Epidermal melanocyte (primary cell): Measurements from ENCODE around the gene HSBP1L1.
A peak's percentile ranks its signal among the peaks of the same experiment; 100 is the strongest.

Experiments used
- DNase-seq: peaks from one replicate; pipeline ENCODE4 v3.0.0; 2011; ENCODE audit warnings: low spot score; ENCODE audit not compliant: insufficient read length

HSBP1L1 gene

GRCh38 chr18:79964330-79965118 is at the start of gene HSBP1L1:
HSBP1L1 (plus strand) TSS chr18:79964643; CDS start chr18:79964736, 93 bp downstream.
- DNase-seq, result peak; percentile 61

- DNase-seq, result no peak
Observed at GRCh38 chr18:79915161-79916127, 49.0 kb upstream of the HSBP1L1 start.

- no peak for DNase-seq
Observed at GRCh38 chr18:79916128-79916494, 48.3 kb upstream of the HSBP1L1 start.

GRCh38 chr18:79916546-79917168 is 47.8 kb upstream of the HSBP1L1 start:
- DNase-seq, result no peak

GRCh38 chr18:79917169-79917852 is 47.1 kb upstream of the HSBP1L1 start:
- DNase-seq, result no peak

- DNase-seq, result no peak
Observed at GRCh38 chr18:79917853-79918614, 46.4 kb upstream of the HSBP1L1 start.

- DNase-seq, result no peak
Observed at GRCh38 chr18:79918615-79919011, 45.8 kb upstream of the HSBP1L1 start.

GRCh38 chr18:79919089-79919488 is 45.4 kb upstream of the HSBP1L1 start:
- DNase-seq, result no peak

- DNase-seq, result no peak
Observed at GRCh38 chr18:79921984-79922965, 42.2 kb upstream of the HSBP1L1 start.

GRCh38 chr18:79922971-79923411 is 41.5 kb upstream of the HSBP1L1 start:
- no peak for DNase-seq

- no peak for DNase-seq
Observed at GRCh38 chr18:79923896-79924585, 40.4 kb upstream of the HSBP1L1 start.

GRCh38 chr18:79924814-79925731 is 39.4 kb upstream of the HSBP1L1 start:
- no peak for DNase-seq

- DNase-seq, result no peak
Observed at GRCh38 chr18:79926306-79926705, 38.1 kb upstream of the HSBP1L1 start.

- DNase-seq, result no peak
Observed at GRCh38 chr18:79926715-79927606, 37.5 kb upstream of the HSBP1L1 start.

- no peak for DNase-seq
Observed at GRCh38 chr18:79927607-79928562, 36.6 kb upstream of the HSBP1L1 start.
